GM06990 (cell line): Measurements from ENCODE around the gene BBX.

Experiments used
- DNase-seq: peaks from one replicate; pipeline ENCODE4 v3.0.0-alpha.2; 2011; ENCODE audit not compliant: insufficient read length; ENCODE audit errors: extremely low read depth
- H3K27me3 ChIP-seq: replicated peaks from 2 replicates; pipeline ENCODE4 v1.6.0; 2011; ENCODE audit warnings: low read length; ENCODE audit not compliant: control insufficient read depth, insufficient read depth
- H3K36me3 ChIP-seq: 2 replicates; pipeline ENCODE4 v1.5.1; 2011; ENCODE audit warnings: low read length; ENCODE audit not compliant: control insufficient read depth, insufficient read depth
- H3K4me3 ChIP-seq: replicated peaks from 2 replicates; pipeline ENCODE4 v1.5.1; 2011; ENCODE audit warnings: low read depth, mild to moderate bottlenecking, control low read depth, low read length
- CTCF ChIP-seq: IDR thresholded peaks from 2 replicates; pipeline ENCODE4 v1.5.1; 2011; ENCODE audit warnings: low read length, control low read depth, mild to moderate bottlenecking, inconsistent platforms; ENCODE audit not compliant: insufficient read depth, poor library complexity, severe bottlenecking

Gene BBX

GRCh38 chr3:107516475-107516874 lies 6.3 kb upstream of the BBX start:
- Histone ChIP-seq H3K4me3 (no peak overlapping the region), H3K36me3 (no peaks in the 10 kb centered on the region), H3K27me3 (no peaks in the 10 kb centered on the region)
- no peak for TF ChIP-seq CTCF
- DNase-seq = no peak

- no peak for DNase-seq
- H3K4me3 ChIP-seq = no peak overlapping the region
- H3K27me3 ChIP-seq = no peaks in the 10 kb centered on the region
- no peaks in the 10 kb centered on the region for H3K36me3 ChIP-seq
- TF ChIP-seq CTCF = no peak
These were observed 2.2 kb upstream of the BBX start for GRCh38 chr3:107520535-107520934.

- peak; percentile 26 for DNase-seq
- no peak overlapping the region for H3K4me3 ChIP-seq
- no peaks in the 10 kb centered on the region for H3K36me3 ChIP-seq
- no peaks in the 10 kb centered on the region for H3K27me3 ChIP-seq
- no peak for TF ChIP-seq CTCF
These were observed 1.2 kb upstream of the BBX start for GRCh38 chr3:107521469-107522059.

GRCh38 chr3:107523289-107523538 lies 452 bp downstream of the BBX start:
- no peak for DNase-seq
- no peaks in the 10 kb centered on the region for H3K27me3 ChIP-seq
- TF ChIP-seq CTCF = no peak
- H3K36me3 ChIP-seq = no peaks in the 10 kb centered on the region
- peak overlapping the region; percentile 89 for H3K4me3 ChIP-seq

- Histone ChIP-seq H3K4me3 (peak overlapping the region; percentile 89), H3K36me3 (no peaks in the 10 kb centered on the region), H3K27me3 (no peaks in the 10 kb centered on the region)
- DNase-seq = peak; percentile 73
- no peak for TF ChIP-seq CTCF
These were observed 970 bp downstream of the BBX start for GRCh38 chr3:107523539-107524325.
